K562 (cell line): ENCODE results near the gene C16orf74. TPM values are rescaled to one million over a fixed set of nuclear protein-coding genes. Genes with fewer than 3 reads are reported as not detected.

ENCODE experiments used
- BHLHE40 ChIP-seq: IDR thresholded peaks from 2 replicates; pipeline ENCODE4 v1.6.1; 2011; ENCODE audit warnings: low read length, improper control_type of control experiment
- CBFA2T2 ChIP-seq: fragments of 450-650 bp; conservative IDR thresholded peaks from 2 replicates; pipeline ENCODE4 v1.6.1; 2017; ENCODE audit warnings: mild to moderate bottlenecking
- CBFB ChIP-seq: sonication (generic); formaldehyde crosslinking; IDR thresholded peaks from 2 replicates; pipeline ENCODE4 v1.4.0; 2020; ENCODE audit warnings: mild to moderate bottlenecking, missing genetic modification reagents
- CHCHD3 ChIP-seq: fragments of 250-450 bp; sonication (Bioruptor Pico); IDR thresholded peaks from 2 replicates; pipeline ENCODE4 v2.1.2; 2022; ENCODE audit warnings: mild to moderate bottlenecking
- GTF2A2 ChIP-seq: IDR thresholded peaks from 2 replicates; pipeline ENCODE4 v1.6.1; 2016; ENCODE audit warnings: mild to moderate bottlenecking, missing genetic modification characterization, missing compliant biosample characterization
- GTF2E2 ChIP-seq: fragments of 200-800 bp; sonication (Bioruptor generic); IDR thresholded peaks from 2 replicates; pipeline ENCODE4 v1.6.1; 2016; ENCODE audit warnings: missing genetic modification characterization, missing compliant biosample characterization
- HNRNPK ChIP-seq: fragments of 200-400 bp; formaldehyde crosslinking; IDR thresholded peaks from one replicate; pipeline ENCODE4 v1.6.1; 2018; ENCODE audit warnings: mild to moderate bottlenecking, low read depth, low read length; ENCODE audit not compliant: poor library complexity, severe bottlenecking
- MAZ ChIP-seq, 2 experiments: fragments of 450-650 bp in 1 of 2; sonication (generic) in 1 of 2; formaldehyde crosslinking; IDR thresholded peaks in 1 of 2; conservative IDR thresholded peaks in 1 of 2; 2 replicates each; pipeline versions ENCODE4 v1.4.0 to v1.5.0; 2020; ENCODE audit warnings: mild to moderate bottlenecking in 1 of 2, missing genetic modification reagents in 1 of 2
- PML ChIP-seq: IDR thresholded peaks from 2 replicates; pipeline ENCODE4 v1.6.1; 2012; ENCODE audit warnings: low read length, inconsistent platforms
- TBP ChIP-seq: optimal IDR thresholded peaks from 2 replicates; pipeline ENCODE3; 2011; ENCODE audit warnings: low read depth, low read length, improper control_type of control experiment
- YY1 ChIP-seq, 3 experiments: IDR thresholded peaks; 2 replicates each; pipeline ENCODE4 v1.6.1; 2011; ENCODE audit warnings: low read length in 2 of 3, mild to moderate bottlenecking in 2 of 3, moderate library complexity in 2 of 3, borderline replicate concordance in 1 of 3, control low read depth in 1 of 3, low read depth in 1 of 3; ENCODE audit not compliant: insufficient read depth in 3 of 3, insufficient replicate concordance in 2 of 3, control insufficient read depth in 1 of 3, insufficient read length in 1 of 3; ENCODE audit errors: extremely low read depth in 1 of 3
- ZNF143 ChIP-seq: sonication (generic); formaldehyde crosslinking; IDR thresholded peaks from 2 replicates; pipeline ENCODE4 v1.9.0; 2022; ENCODE audit warnings: mild to moderate bottlenecking, missing genetic modification reagents
- ZNF436 ChIP-seq: fragments of 250-450, 450-650 bp; sonication (Bioruptor Pico); formaldehyde crosslinking; IDR thresholded peaks from 2 replicates; pipeline ENCODE4 v1.7.0; 2020; ENCODE audit warnings: mild to moderate bottlenecking
- polyA plus RNA-seq, 8 experiments: library from polyadenylated mRNA; depleted of rRNA in 4 of 8; stranded (reverse) in 5 of 8; unstranded in 3 of 8; fragments of >200 nt; fragmentation: Nextera tagmentation in 2 of 8; fragmentation: Illumina TruSeq in 1 of 8; extraction: Ambion mirVana in 2 of 8; extraction: Trizol in 1 of 8; gene quantifications; 2 replicates each; pipeline versions ENCODE4 v1.2.1 to v1.2.3, GENCODE V29; 2011 to 2014; ENCODE audit warnings: inconsistent platforms in 1 of 8, missing spikeins in 1 of 8
- total RNA-seq, 7 experiments: library from RNA; depleted of rRNA in 6 of 7; stranded (reverse); fragments of >200 nt in 6 of 7; fragmentation: Illumina TruSeq in 2 of 7; extraction: Trizol in 2 of 7; gene quantifications; 2 replicates each; pipeline versions ENCODE4 v1.2.1 to v1.2.3, GENCODE V29; 2011 to 2021; ENCODE audit warnings: low replicate concordance in 1 of 7
- TF ChIP-seq, protein P1 (sequence below): IDR thresholded peaks from 2 replicates; pipeline ENCODE4 v1.6.1; 2014; ENCODE audit warnings: antibody characterized with exemption
- TF ChIP-seq, protein P2 (sequence below): sonication (generic); formaldehyde crosslinking; IDR thresholded peaks from 2 replicates; pipeline ENCODE4 v1.8.0; 2022; ENCODE audit warnings: mild to moderate bottlenecking, missing genetic modification reagents
- TF ChIP-seq, protein P3 (sequence below): sonication (generic); formaldehyde crosslinking; IDR thresholded peaks from 2 replicates; pipeline ENCODE4 v1.5.0; 2020; ENCODE audit warnings: missing genetic modification reagents
- TF ChIP-seq, protein P4 (sequence below): sonication (generic); formaldehyde crosslinking; IDR thresholded peaks from 2 replicates; pipeline ENCODE4 v1.8.1; 2023; ENCODE audit warnings: mild to moderate bottlenecking, missing genetic modification reagents

Gene C16orf74
- total and polyA plus RNA-seq, 9 of the 15 experiments (the other 6 are each of a cell fraction or from before 2014, with no cell fraction given) = not detected

DNA sequence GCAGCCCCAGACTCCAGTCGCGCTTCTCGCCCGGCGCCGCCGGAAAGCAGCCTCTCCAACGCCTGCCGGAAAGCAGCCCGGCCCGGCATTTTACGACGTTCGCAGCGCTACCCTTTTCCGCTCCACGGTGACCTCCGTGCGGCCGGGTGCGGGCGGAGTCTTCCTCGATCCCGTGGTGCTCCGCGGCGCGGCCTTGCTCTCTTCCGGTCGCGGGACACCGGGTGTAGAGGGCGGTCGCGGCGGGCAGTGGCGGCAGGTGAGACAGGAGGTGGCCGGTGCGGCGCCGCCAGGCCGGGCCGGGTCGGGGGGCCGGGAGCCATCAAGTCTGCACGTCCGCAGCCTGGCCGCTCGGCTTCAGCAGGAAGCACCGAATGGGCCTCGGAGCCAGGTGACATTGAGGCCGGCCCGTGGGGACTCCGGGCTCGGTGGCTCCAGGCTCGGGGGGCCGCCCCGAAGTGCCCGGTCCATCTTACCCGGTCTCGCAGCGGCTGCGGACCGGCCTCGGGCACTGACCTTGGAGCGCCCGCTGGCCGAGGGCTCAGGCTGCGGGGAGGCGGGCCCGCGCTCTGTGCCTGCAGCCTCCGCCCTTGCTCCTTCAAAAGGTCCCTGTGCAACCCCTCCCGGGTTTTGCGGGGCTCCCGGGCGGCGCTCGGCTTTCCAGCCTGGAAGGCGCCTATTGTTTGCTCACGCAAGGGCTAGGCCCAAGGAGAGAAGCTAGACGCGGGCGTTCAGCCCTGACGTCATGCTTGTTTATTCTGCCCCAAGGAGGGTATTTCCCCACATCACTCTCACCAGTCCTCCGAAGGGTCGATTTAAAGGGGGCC lies 48.8 kb upstream of the C16orf74 start, which contains the start of the genes COX4I1 and EMC8 (continued):
- peak; percentile 22; the same call in 1 of the 2 replicates for TF ChIP-seq BHLHE40
- TF ChIP-seq MAZ (CRISPR knock-in tag; conservative IDR thresholded peaks at IDR 0.05 in 1 of 2, IDR thresholded peaks at IDR 0.05 in 1 of 2) = peak in 1 of 2 experiments; percentile 36; a peak in 1 of 4 replicates
- peak in 2 of 3 experiments; percentile 56 to 59 for TF ChIP-seq YY1 (IDR thresholded peaks at IDR 0.05; ENCODE audit: borderline replicate concordance in 1 of 3, control insufficient read depth in 1 of 3, extremely low read depth in 1 of 3, insufficient read depth in 3 of 3, insufficient read length in 1 of 3, insufficient replicate concordance in 2 of 3, low read depth in 1 of 3, low read length in 2 of 3)
- TF ChIP-seq CBFB = peak; percentile 66; the same call in 1 of the 2 replicates
- TF ChIP-seq ZNF436 = no peak
- no peak for TF ChIP-seq CBFA2T2
- no peak for TF ChIP-seq HNRNPK
- TF ChIP-seq, protein P1, sequence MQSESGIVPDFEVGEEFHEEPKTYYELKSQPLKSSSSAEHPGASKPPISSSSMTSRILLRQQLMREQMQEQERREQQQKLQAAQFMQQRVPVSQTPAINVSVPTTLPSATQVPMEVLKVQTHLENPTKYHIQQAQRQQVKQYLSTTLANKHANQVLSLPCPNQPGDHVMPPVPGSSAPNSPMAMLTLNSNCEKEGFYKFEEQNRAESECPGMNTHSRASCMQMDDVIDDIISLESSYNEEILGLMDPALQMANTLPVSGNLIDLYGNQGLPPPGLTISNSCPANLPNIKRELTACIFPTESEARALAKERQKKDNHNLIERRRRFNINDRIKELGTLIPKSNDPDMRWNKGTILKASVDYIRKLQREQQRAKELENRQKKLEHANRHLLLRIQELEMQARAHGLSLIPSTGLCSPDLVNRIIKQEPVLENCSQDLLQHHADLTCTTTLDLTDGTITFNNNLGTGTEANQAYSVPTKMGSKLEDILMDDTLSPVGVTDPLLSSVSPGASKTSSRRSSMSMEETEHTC = peak; percentile 48; the same call in 1 of the 2 replicates
- TF ChIP-seq, protein P2, sequence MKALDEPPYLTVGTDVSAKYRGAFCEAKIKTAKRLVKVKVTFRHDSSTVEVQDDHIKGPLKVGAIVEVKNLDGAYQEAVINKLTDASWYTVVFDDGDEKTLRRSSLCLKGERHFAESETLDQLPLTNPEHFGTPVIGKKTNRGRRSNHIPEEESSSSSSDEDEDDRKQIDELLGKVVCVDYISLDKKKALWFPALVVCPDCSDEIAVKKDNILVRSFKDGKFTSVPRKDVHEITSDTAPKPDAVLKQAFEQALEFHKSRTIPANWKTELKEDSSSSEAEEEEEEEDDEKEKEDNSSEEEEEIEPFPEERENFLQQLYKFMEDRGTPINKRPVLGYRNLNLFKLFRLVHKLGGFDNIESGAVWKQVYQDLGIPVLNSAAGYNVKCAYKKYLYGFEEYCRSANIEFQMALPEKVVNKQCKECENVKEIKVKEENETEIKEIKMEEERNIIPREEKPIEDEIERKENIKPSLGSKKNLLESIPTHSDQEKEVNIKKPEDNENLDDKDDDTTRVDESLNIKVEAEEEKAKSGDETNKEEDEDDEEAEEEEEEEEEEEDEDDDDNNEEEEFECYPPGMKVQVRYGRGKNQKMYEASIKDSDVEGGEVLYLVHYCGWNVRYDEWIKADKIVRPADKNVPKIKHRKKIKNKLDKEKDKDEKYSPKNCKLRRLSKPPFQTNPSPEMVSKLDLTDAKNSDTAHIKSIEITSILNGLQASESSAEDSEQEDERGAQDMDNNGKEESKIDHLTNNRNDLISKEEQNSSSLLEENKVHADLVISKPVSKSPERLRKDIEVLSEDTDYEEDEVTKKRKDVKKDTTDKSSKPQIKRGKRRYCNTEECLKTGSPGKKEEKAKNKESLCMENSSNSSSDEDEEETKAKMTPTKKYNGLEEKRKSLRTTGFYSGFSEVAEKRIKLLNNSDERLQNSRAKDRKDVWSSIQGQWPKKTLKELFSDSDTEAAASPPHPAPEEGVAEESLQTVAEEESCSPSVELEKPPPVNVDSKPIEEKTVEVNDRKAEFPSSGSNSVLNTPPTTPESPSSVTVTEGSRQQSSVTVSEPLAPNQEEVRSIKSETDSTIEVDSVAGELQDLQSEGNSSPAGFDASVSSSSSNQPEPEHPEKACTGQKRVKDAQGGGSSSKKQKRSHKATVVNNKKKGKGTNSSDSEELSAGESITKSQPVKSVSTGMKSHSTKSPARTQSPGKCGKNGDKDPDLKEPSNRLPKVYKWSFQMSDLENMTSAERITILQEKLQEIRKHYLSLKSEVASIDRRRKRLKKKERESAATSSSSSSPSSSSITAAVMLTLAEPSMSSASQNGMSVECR = peak; percentile 56
- TF ChIP-seq PML = peak; percentile 63; the same call in 1 of the 2 replicates
- TF ChIP-seq, protein P3, sequence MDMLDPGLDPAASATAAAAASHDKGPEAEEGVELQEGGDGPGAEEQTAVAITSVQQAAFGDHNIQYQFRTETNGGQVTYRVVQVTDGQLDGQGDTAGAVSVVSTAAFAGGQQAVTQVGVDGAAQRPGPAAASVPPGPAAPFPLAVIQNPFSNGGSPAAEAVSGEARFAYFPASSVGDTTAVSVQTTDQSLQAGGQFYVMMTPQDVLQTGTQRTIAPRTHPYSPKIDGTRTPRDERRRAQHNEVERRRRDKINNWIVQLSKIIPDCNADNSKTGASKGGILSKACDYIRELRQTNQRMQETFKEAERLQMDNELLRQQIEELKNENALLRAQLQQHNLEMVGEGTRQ (CRISPR knock-in tag) = no peak
- TF ChIP-seq TBP = peak; percentile 75
- TF ChIP-seq GTF2A2 = 0 out of 2 replicates have a peak, but pooled peaks have one; percentile 27
- peak; percentile 77 for TF ChIP-seq ZNF143 (CRISPR knock-in tag)
- peak; percentile 57; the same call in 1 of the 2 replicates for TF ChIP-seq GTF2E2
- no peak for TF ChIP-seq CHCHD3 (CRISPR knock-in tag)
- TF ChIP-seq, protein P4, sequence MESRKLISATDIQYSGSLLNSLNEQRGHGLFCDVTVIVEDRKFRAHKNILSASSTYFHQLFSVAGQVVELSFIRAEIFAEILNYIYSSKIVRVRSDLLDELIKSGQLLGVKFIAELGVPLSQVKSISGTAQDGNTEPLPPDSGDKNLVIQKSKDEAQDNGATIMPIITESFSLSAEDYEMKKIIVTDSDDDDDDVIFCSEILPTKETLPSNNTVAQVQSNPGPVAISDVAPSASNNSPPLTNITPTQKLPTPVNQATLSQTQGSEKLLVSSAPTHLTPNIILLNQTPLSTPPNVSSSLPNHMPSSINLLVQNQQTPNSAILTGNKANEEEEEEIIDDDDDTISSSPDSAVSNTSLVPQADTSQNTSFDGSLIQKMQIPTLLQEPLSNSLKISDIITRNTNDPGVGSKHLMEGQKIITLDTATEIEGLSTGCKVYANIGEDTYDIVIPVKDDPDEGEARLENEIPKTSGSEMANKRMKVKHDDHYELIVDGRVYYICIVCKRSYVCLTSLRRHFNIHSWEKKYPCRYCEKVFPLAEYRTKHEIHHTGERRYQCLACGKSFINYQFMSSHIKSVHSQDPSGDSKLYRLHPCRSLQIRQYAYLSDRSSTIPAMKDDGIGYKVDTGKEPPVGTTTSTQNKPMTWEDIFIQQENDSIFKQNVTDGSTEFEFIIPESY (CRISPR knock-in tag) = no peak
